ENCODE results near the gene USP36.
A peak's percentile ranks its signal among the peaks of the same experiment; 100 is the strongest.
"Not testable (repeated sequence)": the region's sequence is repeated elsewhere in the genome, so short reads cannot be mapped to it uniquely, and the experiment has no call there.

The USP36 gene

GRCh38 chr17:78840780-78841611 lies at the start of gene USP36:
USP36 (minus strand) TSS chr17:78840814; CDS start chr17:78836363, 4,451 bp downstream.
- no peak for TF ChIP-seq CTCF (IDR thresholded peaks at IDR 0.05; ENCODE audit: low read depth, low read length, missing control alignments)
- peak; percentile 98 for DNase-seq (ENCODE audit: low read depth)
- in situ Hi-C loops (cut with HindIII; ENCODE audit: low sequenced_read_pairs) = loop anchor here (25.0 kb wide), 1 partner anchor 354 kb away; no protein-coding TSS in a partner anchor
- peak within 1 kb of the TSS; percentile 71 for H3K4me3 ChIP-seq (ENCODE audit: low read depth, low read length)

GRCh38 chr17:78890096-78890495 lies 49.5 kb upstream of the USP36 start:
- DNase-seq (ENCODE audit: low read depth); H3K4me3 ChIP-seq (ENCODE audit: low read depth, low read length); in situ Hi-C loops (cut with HindIII; ENCODE audit: low sequenced_read_pairs): not testable (repeated sequence)

GRCh38 chr17:78889531-78889930 lies 48.9 kb upstream of the USP36 start:
- DNase-seq (ENCODE audit: low read depth) = no peak
- no peak overlapping the region for H3K4me3 ChIP-seq (ENCODE audit: low read depth, low read length)
- no peak for TF ChIP-seq CTCF (IDR thresholded peaks at IDR 0.05; ENCODE audit: low read depth, low read length, missing control alignments)
- in situ Hi-C loops (cut with HindIII; ENCODE audit: low sequenced_read_pairs) = no loop called here

GRCh38 chr17:78888941-78889518 lies 48.4 kb upstream of the USP36 start:
- no peak overlapping the region for H3K4me3 ChIP-seq (ENCODE audit: low read depth, low read length)
- no peak for DNase-seq (ENCODE audit: low read depth)
- in situ Hi-C loops (cut with HindIII; ENCODE audit: low sequenced_read_pairs) = no loop called here
- TF ChIP-seq CTCF (IDR thresholded peaks at IDR 0.05; ENCODE audit: low read depth, low read length, missing control alignments) = no peak

- TF ChIP-seq CTCF (IDR thresholded peaks at IDR 0.05; ENCODE audit: low read depth, low read length, missing control alignments) = no peak
- no peak overlapping the region for H3K4me3 ChIP-seq (ENCODE audit: low read depth, low read length)
- no peak for DNase-seq (ENCODE audit: low read depth)
- in situ Hi-C loops (cut with HindIII; ENCODE audit: low sequenced_read_pairs) = no loop called here
These were observed 46.3 kb upstream of the USP36 start for GRCh38 chr17:78886954-78887353.

GRCh38 chr17:78885956-78886355 lies 45.3 kb upstream of the USP36 start:
- no peak overlapping the region for H3K4me3 ChIP-seq (ENCODE audit: low read depth, low read length)
- in situ Hi-C loops (cut with HindIII; ENCODE audit: low sequenced_read_pairs) = no loop called here
- DNase-seq (ENCODE audit: low read depth) = no peak
- no peak for TF ChIP-seq CTCF (IDR thresholded peaks at IDR 0.05; ENCODE audit: low read depth, low read length, missing control alignments)
